Measurements from ENCODE around the gene MISFA. TPM values are rescaled to one million over a fixed set of nuclear protein-coding genes. Genes with fewer than 3 reads are reported as not detected.
"Not testable (repeated sequence)": the region's sequence is repeated elsewhere in the genome, so short reads cannot be mapped to it uniquely, and the experiment has no call there.

Gene MISFA
- total RNA-seq, 1 experiment from 2014 or later: 3.7 TPM

GRCh38 chr11:18643034-18643433 lies 43.4 kb downstream of the MISFA start:
- H3K27me3 Mint-ChIP-seq (ENCODE audit: low read depth): peaks cover 15% of the 10 kb centered on the region

More at GRCh38 chr11:18643034-18643433, 43.4 kb downstream of the MISFA start:
- not testable (repeated sequence) for H3K18ac ChIP-seq (ENCODE audit: insufficient read length, low read depth, low read length); H3K27ac ChIP-seq (ENCODE audit: insufficient read length, low read depth, low read length); H3K4me1 Mint-ChIP-seq; H3K27me3 ChIP-seq (ENCODE audit: insufficient read depth, low read length); H3K23me2 ChIP-seq (ENCODE audit: insufficient read length, low read depth, low read length, poor library complexity, severe bottlenecking); H2AFZ ChIP-seq (ENCODE audit: low read length); H2BK15ac ChIP-seq (ENCODE audit: low read depth, low read length); H4K20me1 ChIP-seq (ENCODE audit: control insufficient read depth, insufficient read depth, insufficient read length); H4K5ac ChIP-seq (ENCODE audit: insufficient read length, low read depth, low read length); H3K14ac ChIP-seq (ENCODE audit: insufficient read depth, low read length); H3K9ac ChIP-seq (ENCODE audit: extremely low read depth, insufficient read length, low read length); H3K56ac ChIP-seq (ENCODE audit: insufficient read length, low read depth, low read length); H3K27ac Mint-ChIP-seq; H4K91ac ChIP-seq (ENCODE audit: insufficient read length, low read depth, low read length); H4K8ac ChIP-seq (replicated peaks; ENCODE audit: insufficient read length, low read depth, low read length); H2BK120ac ChIP-seq (ENCODE audit: low read depth, low read length, poor library complexity, severe bottlenecking); H3K79me1 ChIP-seq (ENCODE audit: insufficient read depth, low read depth, low read length, poor library complexity, severe bottlenecking); H2BK5ac ChIP-seq (ENCODE audit: insufficient read length, low read length); H3K36me3 Mint-ChIP-seq (ENCODE audit: insufficient read depth in 1 of 3, low read depth in 3 of 3); H2BK12ac ChIP-seq (ENCODE audit: insufficient read length, low read depth, low read length); H3K23ac ChIP-seq (ENCODE audit: insufficient read length, low read depth, low read length); H3K4me1 ChIP-seq (ENCODE audit: insufficient read depth, low read length); H3K4me3 Mint-ChIP-seq; H3K4me2 ChIP-seq (ENCODE audit: insufficient read depth, insufficient read length, low read length); H3K9me3 Mint-ChIP-seq; H3K9me3 ChIP-seq (ENCODE audit: control insufficient read depth, low read depth, low read length); H3T11ph ChIP-seq (ENCODE audit: low read length); H3K4ac ChIP-seq (ENCODE audit: low read depth, low read length); H2BK20ac ChIP-seq (ENCODE audit: low read depth, low read length, poor library complexity, severe bottlenecking); H3K79me2 ChIP-seq (ENCODE audit: insufficient read depth, low read length); DNase-seq; H2AK5ac ChIP-seq (ENCODE audit: insufficient read length, low read length)
- peak; percentile 28; the same call in 2 of the 3 replicates for TF ChIP-seq CTCF (conservative IDR thresholded peaks at IDR 0.05)
- WGBS (ENCODE audit: extremely low coverage, insufficient read length, low lambda C conversion rate): no CpG with 5 or more reads among the region's 4 CpGs

Data from H9 (cell line).